GM12878 (cell line): ENCODE data around the gene GID8. TPM values are rescaled to one million over a fixed set of nuclear protein-coding genes. Genes with fewer than 3 reads are reported as not detected.
A peak's percentile ranks its signal among the peaks of the same experiment; 100 is the strongest.

Experiments
- CHD2 ChIP-seq: IDR thresholded peaks from 2 replicates; pipeline ENCODE4 v1.6.1; 2011; ENCODE audit warnings: low read depth, low read length, improper control_type of control experiment, borderline replicate concordance
- CREM ChIP-seq: IDR thresholded peaks from 2 replicates; pipeline ENCODE4 v1.6.1; 2014; ENCODE audit warnings: antibody characterized with exemption, low read depth
- HCFC1 ChIP-seq: fragments of 150-350 bp; IDR thresholded peaks from 2 replicates; pipeline ENCODE4 v1.6.1; 2014; ENCODE audit warnings: low read length
- MEF2B ChIP-seq: fragments of 450-650 bp; IDR thresholded peaks from 2 replicates; pipeline ENCODE4 v1.6.1; 2018; ENCODE audit warnings: mild to moderate bottlenecking, moderate library complexity; ENCODE audit not compliant: partially characterized antibody, poor library complexity, severe bottlenecking
- MTA3 ChIP-seq: IDR thresholded peaks from 2 replicates; pipeline ENCODE4 v1.6.1; 2012; ENCODE audit warnings: low read length, inconsistent platforms, borderline replicate concordance
- MYB ChIP-seq: fragments of 150-350 bp; IDR thresholded peaks from 2 replicates; pipeline ENCODE4 v1.6.1; 2014; ENCODE audit warnings: mild to moderate bottlenecking, low read depth, low read length, borderline replicate concordance
- NFIC ChIP-seq: IDR thresholded peaks from 2 replicates; pipeline ENCODE4 v1.6.1; 2012; ENCODE audit warnings: low read depth, mild to moderate bottlenecking, inconsistent platforms, low read length, moderate library complexity
- NR2F1 ChIP-seq: fragments of 450-650 bp; conservative IDR thresholded peaks from 2 replicates; pipeline ENCODE4 v1.6.1; 2017; ENCODE audit warnings: mild to moderate bottlenecking
- NRF1 ChIP-seq: conservative IDR thresholded peaks from 2 replicates; pipeline ENCODE4 v1.6.1; 2011; ENCODE audit warnings: mild to moderate bottlenecking, low read depth, low read length, improper control_type of control experiment
- PML ChIP-seq: IDR thresholded peaks from 2 replicates; pipeline ENCODE4 v1.6.1; 2012; ENCODE audit warnings: low read length, inconsistent platforms
- POLR2AphosphoS2 ChIP-seq: IDR thresholded peaks from 2 replicates; pipeline ENCODE4 v1.6.1; 2011; ENCODE audit warnings: low read depth, mild to moderate bottlenecking, low read length, improper control_type of control experiment, moderate library complexity
- RBBP5 ChIP-seq: fragments of 200-600 bp; sonication (generic); conservative IDR thresholded peaks from 2 replicates; pipeline ENCODE4 v1.6.1; 2016
- RUNX3 ChIP-seq: IDR thresholded peaks from 2 replicates; pipeline ENCODE4 v1.6.1; 2012; ENCODE audit warnings: low read length, inconsistent platforms
- SMAD5 ChIP-seq: IDR thresholded peaks from 2 replicates; pipeline ENCODE4 v1.6.1; 2016; ENCODE audit warnings: antibody characterized with exemption, low read depth
- SUPT20H ChIP-seq: IDR thresholded peaks from 2 replicates; pipeline ENCODE4 v1.6.1; 2011; ENCODE audit warnings: low read depth, mild to moderate bottlenecking, low read length, moderate library complexity, borderline replicate concordance; ENCODE audit not compliant: control insufficient read depth
- TAF1 ChIP-seq: IDR thresholded peaks from 2 replicates; pipeline ENCODE4 v1.6.1; 2011; ENCODE audit warnings: mild to moderate bottlenecking, low read depth, low read length, borderline replicate concordance
- TCF12 ChIP-seq: IDR thresholded peaks from 2 replicates; pipeline ENCODE4 v1.6.1; 2011; ENCODE audit warnings: low read depth, mild to moderate bottlenecking, low read length
- ZNF622 ChIP-seq: fragments of 450-650 bp; IDR thresholded peaks from 2 replicates; pipeline ENCODE4 v1.6.1; 2017; ENCODE audit warnings: mild to moderate bottlenecking, inconsistent platforms
- ZZZ3 ChIP-seq: IDR thresholded peaks from 2 replicates; pipeline ENCODE4 v1.6.1; 2011; ENCODE audit warnings: low read depth; ENCODE audit not compliant: control insufficient read depth, insufficient read length
- polyA plus RNA-seq, 11 experiments: library from polyadenylated mRNA; depleted of rRNA in 4 of 11; unstranded in 6 of 11; stranded (reverse) in 5 of 11; fragments of >200 nt; fragmentation: Nextera tagmentation in 4 of 11; fragmentation: Illumina TruSeq in 1 of 11; extraction: Ambion mirVana in 4 of 11; extraction: Trizol in 1 of 11; gene quantifications; 1 replicate in 1 of 11; 2 replicates in 10 of 11; pipeline versions ENCODE4 v1.2.1 to v1.2.3, GENCODE V29; 2011 to 2016; ENCODE audit warnings: inconsistent platforms in 2 of 11, missing spikeins in 2 of 11, low read depth in 1 of 11
- total RNA-seq, 4 experiments: library from RNA; depleted of rRNA in 3 of 4; stranded (reverse); fragments of >200 nt in 3 of 4; fragmentation: Illumina TruSeq in 1 of 4; extraction: Trizol in 1 of 4; gene quantifications; 2 replicates each; pipeline versions ENCODE4 v1.2.1 to v1.2.3, GENCODE V29; 2013 to 2021
- TF ChIP-seq, protein P1 (sequence below): fragments of 450-650 bp; formaldehyde crosslinking; IDR thresholded peaks from 2 replicates; pipeline ENCODE4 v1.4.0; 2020; ENCODE audit warnings: mild to moderate bottlenecking, moderate library complexity
- TF ChIP-seq, protein P2 (sequence below): IDR thresholded peaks from 2 replicates; pipeline ENCODE4 v1.6.1; 2012; ENCODE audit warnings: low read length, inconsistent platforms
- TF ChIP-seq, protein P3 (sequence below): fragments of 450-650 bp; IDR thresholded peaks from 2 replicates; pipeline ENCODE4 v1.6.1; 2016; ENCODE audit warnings: mild to moderate bottlenecking
- TF ChIP-seq, protein P4 (sequence below): IDR thresholded peaks from 2 replicates; pipeline ENCODE4 v1.6.1; 2012; ENCODE audit warnings: low read depth, low read length, improper control_type of control experiment
- TF ChIP-seq, protein P5 (sequence below): fragments of 450-650 bp; IDR thresholded peaks from 2 replicates; pipeline ENCODE4 v1.6.1; 2017; ENCODE audit warnings: borderline replicate concordance

The GID8 gene
- total and polyA plus RNA-seq, 10 of the 15 experiments (the other 5 are each of a cell fraction or from before 2014, with no cell fraction given) = 12.0 to 33.8 (median 22.2) TPM

DNA sequence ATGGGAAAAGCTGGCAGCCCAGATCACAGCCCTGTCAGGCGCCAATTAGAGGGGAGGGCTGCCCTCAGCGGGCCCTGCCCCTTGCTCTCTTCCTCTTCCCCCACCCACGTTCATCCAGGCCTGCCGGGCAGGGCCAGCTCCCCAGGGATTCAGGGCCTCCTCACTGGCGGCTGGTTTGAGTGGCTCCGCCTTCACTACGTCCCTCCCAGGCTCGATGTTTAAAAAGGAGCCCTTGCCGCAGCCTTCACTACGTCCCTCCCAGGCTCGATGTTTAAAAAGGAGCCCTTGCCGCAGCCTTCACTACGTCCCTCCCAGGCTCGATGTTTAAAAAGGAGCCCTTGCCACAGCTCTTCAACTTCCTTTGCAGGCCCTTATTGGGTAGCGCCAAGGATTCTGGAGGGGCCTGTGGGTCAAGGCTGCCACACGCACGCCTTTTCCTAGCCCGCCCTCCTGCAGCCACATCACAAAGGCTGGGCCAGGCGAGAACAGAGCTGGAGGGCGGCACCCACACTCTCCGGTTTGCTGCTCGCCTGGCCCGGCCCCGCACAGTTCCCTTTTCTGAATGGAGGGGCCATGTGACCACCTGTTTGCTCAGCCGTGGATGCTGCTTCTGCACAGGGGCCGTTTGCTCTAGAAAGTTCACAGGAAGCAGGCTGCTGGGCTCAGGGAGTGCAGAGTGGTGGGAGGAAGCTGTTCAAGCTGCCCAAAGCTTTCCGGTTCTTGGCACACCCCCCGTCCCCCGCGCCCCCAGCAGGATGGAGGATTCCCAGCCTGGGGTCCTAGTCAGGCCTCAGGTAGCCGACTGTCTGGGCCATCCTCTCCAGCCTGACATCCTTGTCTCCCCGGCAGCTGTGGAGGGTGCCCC lies 16.1 kb downstream of the GID8 start (continued):
- TF ChIP-seq, protein P1, sequence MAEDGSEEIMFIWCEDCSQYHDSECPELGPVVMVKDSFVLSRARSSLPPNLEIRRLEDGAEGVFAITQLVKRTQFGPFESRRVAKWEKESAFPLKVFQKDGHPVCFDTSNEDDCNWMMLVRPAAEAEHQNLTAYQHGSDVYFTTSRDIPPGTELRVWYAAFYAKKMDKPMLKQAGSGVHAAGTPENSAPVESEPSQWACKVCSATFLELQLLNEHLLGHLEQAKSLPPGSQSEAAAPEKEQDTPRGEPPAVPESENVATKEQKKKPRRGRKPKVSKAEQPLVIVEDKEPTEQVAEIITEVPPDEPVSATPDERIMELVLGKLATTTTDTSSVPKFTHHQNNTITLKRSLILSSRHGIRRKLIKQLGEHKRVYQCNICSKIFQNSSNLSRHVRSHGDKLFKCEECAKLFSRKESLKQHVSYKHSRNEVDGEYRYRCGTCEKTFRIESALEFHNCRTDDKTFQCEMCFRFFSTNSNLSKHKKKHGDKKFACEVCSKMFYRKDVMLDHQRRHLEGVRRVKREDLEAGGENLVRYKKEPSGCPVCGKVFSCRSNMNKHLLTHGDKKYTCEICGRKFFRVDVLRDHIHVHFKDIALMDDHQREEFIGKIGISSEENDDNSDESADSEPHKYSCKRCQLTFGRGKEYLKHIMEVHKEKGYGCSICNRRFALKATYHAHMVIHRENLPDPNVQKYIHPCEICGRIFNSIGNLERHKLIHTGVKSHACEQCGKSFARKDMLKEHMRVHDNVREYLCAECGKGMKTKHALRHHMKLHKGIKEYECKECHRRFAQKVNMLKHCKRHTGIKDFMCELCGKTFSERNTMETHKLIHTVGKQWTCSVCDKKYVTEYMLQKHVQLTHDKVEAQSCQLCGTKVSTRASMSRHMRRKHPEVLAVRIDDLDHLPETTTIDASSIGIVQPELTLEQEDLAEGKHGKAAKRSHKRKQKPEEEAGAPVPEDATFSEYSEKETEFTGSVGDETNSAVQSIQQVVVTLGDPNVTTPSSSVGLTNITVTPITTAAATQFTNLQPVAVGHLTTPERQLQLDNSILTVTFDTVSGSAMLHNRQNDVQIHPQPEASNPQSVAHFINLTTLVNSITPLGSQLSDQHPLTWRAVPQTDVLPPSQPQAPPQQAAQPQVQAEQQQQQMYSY (CRISPR knock-in tag) = no peak
- TF ChIP-seq, protein P2, sequence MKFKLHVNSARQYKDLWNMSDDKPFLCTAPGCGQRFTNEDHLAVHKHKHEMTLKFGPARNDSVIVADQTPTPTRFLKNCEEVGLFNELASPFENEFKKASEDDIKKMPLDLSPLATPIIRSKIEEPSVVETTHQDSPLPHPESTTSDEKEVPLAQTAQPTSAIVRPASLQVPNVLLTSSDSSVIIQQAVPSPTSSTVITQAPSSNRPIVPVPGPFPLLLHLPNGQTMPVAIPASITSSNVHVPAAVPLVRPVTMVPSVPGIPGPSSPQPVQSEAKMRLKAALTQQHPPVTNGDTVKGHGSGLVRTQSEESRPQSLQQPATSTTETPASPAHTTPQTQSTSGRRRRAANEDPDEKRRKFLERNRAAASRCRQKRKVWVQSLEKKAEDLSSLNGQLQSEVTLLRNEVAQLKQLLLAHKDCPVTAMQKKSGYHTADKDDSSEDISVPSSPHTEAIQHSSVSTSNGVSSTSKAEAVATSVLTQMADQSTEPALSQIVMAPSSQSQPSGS = no peak
- TF ChIP-seq, protein P3, sequence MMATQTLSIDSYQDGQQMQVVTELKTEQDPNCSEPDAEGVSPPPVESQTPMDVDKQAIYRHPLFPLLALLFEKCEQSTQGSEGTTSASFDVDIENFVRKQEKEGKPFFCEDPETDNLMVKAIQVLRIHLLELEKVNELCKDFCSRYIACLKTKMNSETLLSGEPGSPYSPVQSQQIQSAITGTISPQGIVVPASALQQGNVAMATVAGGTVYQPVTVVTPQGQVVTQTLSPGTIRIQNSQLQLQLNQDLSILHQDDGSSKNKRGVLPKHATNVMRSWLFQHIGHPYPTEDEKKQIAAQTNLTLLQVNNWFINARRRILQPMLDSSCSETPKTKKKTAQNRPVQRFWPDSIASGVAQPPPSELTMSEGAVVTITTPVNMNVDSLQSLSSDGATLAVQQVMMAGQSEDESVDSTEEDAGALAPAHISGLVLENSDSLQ = peak; percentile 67
- TF ChIP-seq, protein P4, sequence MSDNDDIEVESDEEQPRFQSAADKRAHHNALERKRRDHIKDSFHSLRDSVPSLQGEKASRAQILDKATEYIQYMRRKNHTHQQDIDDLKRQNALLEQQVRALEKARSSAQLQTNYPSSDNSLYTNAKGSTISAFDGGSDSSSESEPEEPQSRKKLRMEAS = peak; percentile 92; the same call in 1 of the 2 replicates
- TF ChIP-seq, protein P5, sequence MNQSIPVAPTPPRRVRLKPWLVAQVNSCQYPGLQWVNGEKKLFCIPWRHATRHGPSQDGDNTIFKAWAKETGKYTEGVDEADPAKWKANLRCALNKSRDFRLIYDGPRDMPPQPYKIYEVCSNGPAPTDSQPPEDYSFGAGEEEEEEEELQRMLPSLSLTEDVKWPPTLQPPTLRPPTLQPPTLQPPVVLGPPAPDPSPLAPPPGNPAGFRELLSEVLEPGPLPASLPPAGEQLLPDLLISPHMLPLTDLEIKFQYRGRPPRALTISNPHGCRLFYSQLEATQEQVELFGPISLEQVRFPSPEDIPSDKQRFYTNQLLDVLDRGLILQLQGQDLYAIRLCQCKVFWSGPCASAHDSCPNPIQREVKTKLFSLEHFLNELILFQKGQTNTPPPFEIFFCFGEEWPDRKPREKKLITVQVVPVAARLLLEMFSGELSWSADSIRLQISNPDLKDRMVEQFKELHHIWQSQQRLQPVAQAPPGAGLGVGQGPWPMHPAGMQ = 0 out of 2 replicates have a peak, but pooled peaks have one; percentile 17
- no peak for TF ChIP-seq MYB
- TF ChIP-seq HCFC1 = no peak
- TF ChIP-seq RBBP5 = no peak
- TF ChIP-seq ZNF622 = no peak
- no peak; the same call in 1 of the 2 replicates for TF ChIP-seq NRF1
- TF ChIP-seq NFIC = no peak
- TF ChIP-seq NR2F1 = peak; percentile 70
- TF ChIP-seq CREM = peak; percentile 35; the same call in 1 of the 2 replicates
- no peak for TF ChIP-seq ZZZ3
- TF ChIP-seq PML = no peak
- TF ChIP-seq SUPT20H = no peak
- peak; percentile 97 for TF ChIP-seq MEF2B
- TF ChIP-seq MTA3 = peak; percentile 42; the same call in 1 of the 2 replicates
- peak; percentile 19; the same call in 1 of the 2 replicates for TF ChIP-seq CHD2
- TF ChIP-seq TCF12 = no peak
- TF ChIP-seq SMAD5 = no peak
- TF ChIP-seq POLR2AphosphoS2 = no peak
- no peak for TF ChIP-seq TAF1
- no peak for TF ChIP-seq RUNX3
